HG02798 (cell line): ENCODE data around the gene ZNF274.
"Not testable (repeated sequence)": the region's sequence is repeated elsewhere in the genome, so short reads cannot be mapped to it uniquely, and the experiment has no call there.

Experiments
- ATAC-seq: cut with Tn5 transposase; IDR thresholded peaks from one replicate; pipeline ENCODE4 v1.9.1; 2021; ENCODE audit warnings: mild to moderate bottlenecking; ENCODE audit not compliant: unreplicated experiment, poor library complexity

Gene ZNF274

GRCh38 chr19:58182989-58183816 lies at the start of gene ZNF274:
ZNF274 (plus strand) TSS chr19:58183061; CDS start chr19:58183966, 905 bp downstream.
- ATAC-seq, result peak; percentile 90

GRCh38 chr19:58134244-58134643 lies 48.6 kb upstream of the ZNF274 start:
- ATAC-seq, result no peak

GRCh38 chr19:58145849-58146248 lies 37.0 kb upstream of the ZNF274 start:
- ATAC-seq, result no peak

- not testable (repeated sequence) for ATAC-seq
Measured at GRCh38 chr19:58147475-58147874, 35.4 kb upstream of the ZNF274 start.

GRCh38 chr19:58150328-58150921 lies 32.4 kb upstream of the ZNF274 start, which contains the start of gene ZNF329:
ZNF329 (minus strand) TSS chr19:58150789; CDS start chr19:58129503, 21,286 bp downstream.
- peak; percentile 70 for ATAC-seq

GRCh38 chr19:58153386-58153785 lies 29.5 kb upstream of the ZNF274 start:
- ATAC-seq, result no peak

- no peak for ATAC-seq
Measured at GRCh38 chr19:58154287-58154678, 28.6 kb upstream of the ZNF274 start.

GRCh38 chr19:58154679-58155648 lies 27.9 kb upstream of the ZNF274 start:
- peak; percentile 88 for ATAC-seq

GRCh38 chr19:58157045-58157728 lies 25.7 kb upstream of the ZNF274 start:
- ATAC-seq, result no peak

- no peak for ATAC-seq
Measured at GRCh38 chr19:58166268-58166667, 16.6 kb upstream of the ZNF274 start.

- no peak for ATAC-seq
Measured at GRCh38 chr19:58166708-58167280, 16.1 kb upstream of the ZNF274 start.

GRCh38 chr19:58170860-58171259 lies 12.0 kb upstream of the ZNF274 start:
- no peak for ATAC-seq

GRCh38 chr19:58181902-58182576 lies 822 bp upstream of the ZNF274 start:
- ATAC-seq, result no peak

GRCh38 chr19:58182577-58182988 lies 278 bp upstream of the ZNF274 start:
- ATAC-seq, result no peak

- ATAC-seq, result no peak
Measured at GRCh38 chr19:58183817-58184215, 955 bp downstream of the ZNF274 start.

GRCh38 chr19:58196901-58197616 lies 14.2 kb downstream of the ZNF274 start:
- no peak for ATAC-seq

GRCh38 chr19:58203814-58204475 lies 21.1 kb downstream of the ZNF274 start:
- no peak for ATAC-seq

GRCh38 chr19:58204566-58204965 lies 21.7 kb downstream of the ZNF274 start:
- ATAC-seq, result no peak
